ENCODE data around the gene XYLT1.

Gene XYLT1

DNA sequence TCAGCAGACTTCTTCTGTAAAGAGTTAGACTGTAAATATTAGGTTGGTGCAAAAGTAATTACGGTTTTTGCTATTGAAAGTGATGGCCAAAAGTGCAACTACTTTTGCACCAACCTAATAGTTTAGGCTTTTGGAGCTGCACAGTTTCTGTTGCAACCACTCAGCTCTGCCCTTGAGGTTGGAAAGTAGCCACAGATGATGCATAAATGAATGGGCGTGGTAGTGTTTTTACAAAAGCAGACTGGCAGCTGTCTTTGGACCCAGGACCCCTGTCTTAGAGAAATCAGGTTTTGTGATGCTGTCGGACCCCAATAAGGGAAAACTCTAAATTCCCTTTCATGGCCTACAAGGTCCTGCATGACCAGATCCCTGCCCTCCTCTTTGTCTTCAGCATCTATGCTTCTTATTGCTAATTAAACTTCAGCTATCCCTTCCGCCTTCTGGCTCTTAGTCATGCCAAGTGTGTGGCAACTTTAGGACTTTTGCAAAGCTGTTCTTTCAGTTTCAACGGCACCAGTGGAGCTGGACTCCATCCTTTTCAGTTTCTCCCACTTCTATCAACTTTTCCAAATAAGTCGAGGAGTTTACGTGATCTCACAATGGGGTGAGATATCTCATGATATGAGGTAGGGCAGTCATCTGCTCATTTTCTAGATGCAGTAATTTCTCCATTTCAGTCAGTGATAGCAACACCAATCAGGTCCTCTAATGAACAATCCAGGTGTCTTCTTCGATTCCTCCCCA lies 232.3 kb downstream of the XYLT1 start (continued):
- TF ChIP-seq ZNF621 (tag by site-specific recombination; IDR thresholded peaks at IDR 0.05) (no peak), ZNF202 (tag by site-specific recombination; IDR thresholded peaks at IDR 0.05; ENCODE audit: borderline replicate concordance) (no peak), ZNF274 (IDR thresholded peaks at IDR 0.05; ENCODE audit: low read length) (no peak), ZNF274 (tag by site-specific recombination; IDR thresholded peaks at IDR 0.05; ENCODE audit: borderline replicate concordance) (no peak), GLIS1 (tag by site-specific recombination; IDR thresholded peaks at IDR 0.05) (no peak), KLF8 (tag by site-specific recombination; IDR thresholded peaks at IDR 0.05) (no peak), ZSCAN30 (tag by site-specific recombination; IDR thresholded peaks at IDR 0.05) (no peak), WT1 (tag by site-specific recombination; IDR thresholded peaks at IDR 0.05) (no peak)
- TF ChIP-seq, protein P1, sequence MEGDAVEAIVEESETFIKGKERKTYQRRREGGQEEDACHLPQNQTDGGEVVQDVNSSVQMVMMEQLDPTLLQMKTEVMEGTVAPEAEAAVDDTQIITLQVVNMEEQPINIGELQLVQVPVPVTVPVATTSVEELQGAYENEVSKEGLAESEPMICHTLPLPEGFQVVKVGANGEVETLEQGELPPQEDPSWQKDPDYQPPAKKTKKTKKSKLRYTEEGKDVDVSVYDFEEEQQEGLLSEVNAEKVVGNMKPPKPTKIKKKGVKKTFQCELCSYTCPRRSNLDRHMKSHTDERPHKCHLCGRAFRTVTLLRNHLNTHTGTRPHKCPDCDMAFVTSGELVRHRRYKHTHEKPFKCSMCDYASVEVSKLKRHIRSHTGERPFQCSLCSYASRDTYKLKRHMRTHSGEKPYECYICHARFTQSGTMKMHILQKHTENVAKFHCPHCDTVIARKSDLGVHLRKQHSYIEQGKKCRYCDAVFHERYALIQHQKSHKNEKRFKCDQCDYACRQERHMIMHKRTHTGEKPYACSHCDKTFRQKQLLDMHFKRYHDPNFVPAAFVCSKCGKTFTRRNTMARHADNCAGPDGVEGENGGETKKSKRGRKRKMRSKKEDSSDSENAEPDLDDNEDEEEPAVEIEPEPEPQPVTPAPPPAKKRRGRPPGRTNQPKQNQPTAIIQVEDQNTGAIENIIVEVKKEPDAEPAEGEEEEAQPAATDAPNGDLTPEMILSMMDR (tag by site-specific recombination; IDR thresholded peaks at IDR 0.05): no peak
- TF ChIP-seq, protein P2, sequence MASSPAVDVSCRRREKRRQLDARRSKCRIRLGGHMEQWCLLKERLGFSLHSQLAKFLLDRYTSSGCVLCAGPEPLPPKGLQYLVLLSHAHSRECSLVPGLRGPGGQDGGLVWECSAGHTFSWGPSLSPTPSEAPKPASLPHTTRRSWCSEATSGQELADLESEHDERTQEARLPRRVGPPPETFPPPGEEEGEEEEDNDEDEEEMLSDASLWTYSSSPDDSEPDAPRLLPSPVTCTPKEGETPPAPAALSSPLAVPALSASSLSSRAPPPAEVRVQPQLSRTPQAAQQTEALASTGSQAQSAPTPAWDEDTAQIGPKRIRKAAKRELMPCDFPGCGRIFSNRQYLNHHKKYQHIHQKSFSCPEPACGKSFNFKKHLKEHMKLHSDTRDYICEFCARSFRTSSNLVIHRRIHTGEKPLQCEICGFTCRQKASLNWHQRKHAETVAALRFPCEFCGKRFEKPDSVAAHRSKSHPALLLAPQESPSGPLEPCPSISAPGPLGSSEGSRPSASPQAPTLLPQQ (tag by site-specific recombination; IDR thresholded peaks at IDR 0.05): no peak

DNA sequence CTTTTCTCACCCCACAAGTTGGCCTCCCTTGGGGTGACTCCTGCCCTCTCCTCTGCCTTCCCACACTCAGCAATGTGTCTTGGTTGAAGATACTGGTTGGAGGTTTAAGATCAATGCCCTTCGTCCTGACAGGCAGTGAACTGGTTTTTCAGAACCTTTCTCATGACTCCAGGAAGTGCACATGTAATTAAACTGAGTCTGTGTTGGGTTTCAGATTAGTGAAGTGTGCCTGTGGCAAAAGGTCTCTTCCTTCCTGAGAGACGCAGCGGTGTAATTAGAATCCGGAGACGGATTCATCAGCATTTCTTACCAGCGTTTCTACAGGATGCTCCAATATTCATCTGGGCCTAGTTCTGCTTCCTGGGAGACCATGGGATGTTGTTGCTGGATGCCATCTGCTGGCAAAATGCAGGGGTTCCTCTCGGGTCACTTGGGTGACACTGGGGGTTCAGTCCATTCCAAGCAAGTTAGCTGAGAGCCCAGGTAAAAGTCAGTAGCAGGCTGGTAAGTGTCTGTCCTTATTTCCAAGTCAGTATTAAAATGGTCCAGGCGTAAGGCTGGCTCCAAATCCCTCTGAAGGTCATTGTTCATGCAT lies 233.3 kb downstream of the XYLT1 start:
- Histone ChIP-seq H3K9me3 (ENCODE audit: control insufficient read depth, insufficient read depth, low read depth, low read length) (no peaks in the 10 kb centered on the region), H3K4me3 (ENCODE audit: low read depth, low read length) (no peak overlapping the region), H3K36me3 (ENCODE audit: control insufficient read depth in 2 of 2, insufficient read depth in 1 of 2, low read length in 2 of 2) (no peaks in the 10 kb centered on the region), H3K27ac (ENCODE audit: extremely low read depth, low read depth, low read length) (no peak overlapping the region), H3K4me1 (ENCODE audit: control insufficient read depth, insufficient read depth, low read length) (no peaks in the 10 kb centered on the region)
- no peak for TF ChIP-seq ZNF175 (tag by site-specific recombination; IDR thresholded peaks at IDR 0.05)
- TF ChIP-seq ZFP41 (tag by site-specific recombination; IDR thresholded peaks at IDR 0.05; ENCODE audit: borderline replicate concordance): no peak
- TF ChIP-seq, protein P3, sequence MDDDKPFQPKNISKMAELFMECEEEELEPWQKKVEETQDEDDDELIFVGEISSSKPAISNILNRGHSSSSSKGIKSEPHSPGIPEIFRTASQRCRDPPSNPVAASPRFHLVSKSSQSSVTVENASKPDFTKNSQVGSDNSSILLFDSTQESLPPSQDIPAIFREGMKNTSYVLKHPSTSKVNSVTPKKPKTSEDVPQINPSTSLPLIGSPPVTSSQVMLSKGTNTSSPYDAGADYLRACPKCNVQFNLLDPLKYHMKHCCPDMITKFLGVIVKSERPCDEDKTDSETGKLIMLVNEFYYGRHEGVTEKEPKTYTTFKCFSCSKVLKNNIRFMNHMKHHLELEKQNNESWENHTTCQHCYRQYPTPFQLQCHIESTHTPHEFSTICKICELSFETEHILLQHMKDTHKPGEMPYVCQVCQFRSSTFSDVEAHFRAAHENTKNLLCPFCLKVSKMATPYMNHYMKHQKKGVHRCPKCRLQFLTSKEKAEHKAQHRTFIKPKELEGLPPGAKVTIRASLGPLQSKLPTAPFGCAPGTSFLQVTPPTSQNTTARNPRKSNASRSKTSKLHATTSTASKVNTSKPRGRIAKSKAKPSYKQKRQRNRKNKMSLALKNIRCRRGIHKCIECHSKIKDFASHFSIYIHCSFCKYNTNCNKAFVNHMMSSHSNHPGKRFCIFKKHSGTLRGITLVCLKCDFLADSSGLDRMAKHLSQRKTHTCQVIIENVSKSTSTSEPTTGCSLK (tag by site-specific recombination; IDR thresholded peaks at IDR 0.05): no peak
- TF ChIP-seq ZNF621 (tag by site-specific recombination; IDR thresholded peaks at IDR 0.05): no peak
- no peak for TF ChIP-seq GLI2 (tag by site-specific recombination; IDR thresholded peaks at IDR 0.05; ENCODE audit: borderline replicate concordance, low read depth)
- TF ChIP-seq ZNF266 (tag by site-specific recombination; IDR thresholded peaks at IDR 0.05; ENCODE audit: low read depth): no peak
- TF ChIP-seq ZSCAN16 (tag by site-specific recombination; IDR thresholded peaks at IDR 0.05): no peak
- TF ChIP-seq ZNF558 (tag by site-specific recombination; IDR thresholded peaks at IDR 0.05): no peak
- no peak for TF ChIP-seq KLF8 (tag by site-specific recombination; IDR thresholded peaks at IDR 0.05)
- no peak for TF ChIP-seq MEIS1 (CRISPR knock-in tag; IDR thresholded peaks at IDR 0.05; ENCODE audit: borderline replicate concordance)
- no peak for TF ChIP-seq ZNF292 (tag by site-specific recombination; IDR thresholded peaks at IDR 0.05; ENCODE audit: borderline replicate concordance, low read depth)
- TF ChIP-seq, protein P4, sequence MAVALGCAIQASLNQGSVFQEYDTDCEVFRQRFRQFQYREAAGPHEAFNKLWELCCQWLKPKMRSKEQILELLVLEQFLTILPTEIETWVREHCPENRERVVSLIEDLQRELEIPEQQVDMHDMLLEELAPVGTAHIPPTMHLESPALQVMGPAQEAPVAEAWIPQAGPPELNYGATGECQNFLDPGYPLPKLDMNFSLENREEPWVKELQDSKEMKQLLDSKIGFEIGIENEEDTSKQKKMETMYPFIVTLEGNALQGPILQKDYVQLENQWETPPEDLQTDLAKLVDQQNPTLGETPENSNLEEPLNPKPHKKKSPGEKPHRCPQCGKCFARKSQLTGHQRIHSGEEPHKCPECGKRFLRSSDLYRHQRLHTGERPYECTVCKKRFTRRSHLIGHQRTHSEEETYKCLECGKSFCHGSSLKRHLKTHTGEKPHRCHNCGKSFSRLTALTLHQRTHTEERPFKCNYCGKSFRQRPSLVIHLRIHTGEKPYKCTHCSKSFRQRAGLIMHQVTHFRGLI (tag by site-specific recombination; IDR thresholded peaks at IDR 0.05): no peak
- TF ChIP-seq, protein P5, sequence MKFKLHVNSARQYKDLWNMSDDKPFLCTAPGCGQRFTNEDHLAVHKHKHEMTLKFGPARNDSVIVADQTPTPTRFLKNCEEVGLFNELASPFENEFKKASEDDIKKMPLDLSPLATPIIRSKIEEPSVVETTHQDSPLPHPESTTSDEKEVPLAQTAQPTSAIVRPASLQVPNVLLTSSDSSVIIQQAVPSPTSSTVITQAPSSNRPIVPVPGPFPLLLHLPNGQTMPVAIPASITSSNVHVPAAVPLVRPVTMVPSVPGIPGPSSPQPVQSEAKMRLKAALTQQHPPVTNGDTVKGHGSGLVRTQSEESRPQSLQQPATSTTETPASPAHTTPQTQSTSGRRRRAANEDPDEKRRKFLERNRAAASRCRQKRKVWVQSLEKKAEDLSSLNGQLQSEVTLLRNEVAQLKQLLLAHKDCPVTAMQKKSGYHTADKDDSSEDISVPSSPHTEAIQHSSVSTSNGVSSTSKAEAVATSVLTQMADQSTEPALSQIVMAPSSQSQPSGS (tag by site-specific recombination; IDR thresholded peaks at IDR 0.05; ENCODE audit: low read depth): no peak
- TF ChIP-seq HOXD13 (CRISPR knock-in tag; IDR thresholded peaks at IDR 0.05; ENCODE audit: borderline replicate concordance): no peak
- no peak for TF ChIP-seq ZNF571 (tag by site-specific recombination; IDR thresholded peaks at IDR 0.05)
- no peak for TF ChIP-seq MZF1 (tag by site-specific recombination; IDR thresholded peaks at IDR 0.05; ENCODE audit: borderline replicate concordance)
- no peak for TF ChIP-seq TRIM28 (IDR thresholded peaks at IDR 0.05; ENCODE audit: borderline replicate concordance, low read length)
- TF ChIP-seq ZNF19 (tag by site-specific recombination; IDR thresholded peaks at IDR 0.05; ENCODE audit: low read depth): no peak
- no peak for TF ChIP-seq ZNF350 (tag by site-specific recombination; IDR thresholded peaks at IDR 0.05)
- POLR2A ChIA-PET: no interaction called here
- CTCF ChIA-PET: no interaction called here

Measured in HEK293 (cell line).